Activated T-helper 1 cell treated with Interleukin-2 at 50 U/mL for 16 hours (primary cell): ENCODE results near the gene SIK2.

Source experiments
- DNase-seq: peaks from one replicate; pipeline ENCODE4 v3.0.0-alpha.2; 2020; ENCODE audit warnings: low read depth

SIK2 gene

DNA sequence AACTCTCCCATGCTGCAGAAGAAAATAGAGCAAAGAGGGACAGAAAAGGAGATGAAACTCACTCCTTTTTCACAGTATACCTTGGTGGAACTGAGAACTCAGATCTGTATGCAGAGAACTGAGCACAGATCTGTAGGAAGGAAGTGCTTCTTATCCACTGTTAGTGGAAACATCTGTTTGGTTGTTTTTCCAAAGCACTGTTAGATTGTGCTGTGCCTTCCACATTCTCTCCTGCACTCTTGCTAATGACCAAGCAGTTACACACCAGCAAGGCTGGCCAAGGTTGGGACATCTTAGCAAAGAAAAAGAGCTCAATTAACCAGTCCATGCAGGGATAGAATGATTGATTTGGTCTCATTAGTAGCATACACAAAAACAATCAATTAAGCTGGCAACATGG, 20.1 kb upstream of the SIK2 start:
- DNase-seq, result no peak

DNA sequence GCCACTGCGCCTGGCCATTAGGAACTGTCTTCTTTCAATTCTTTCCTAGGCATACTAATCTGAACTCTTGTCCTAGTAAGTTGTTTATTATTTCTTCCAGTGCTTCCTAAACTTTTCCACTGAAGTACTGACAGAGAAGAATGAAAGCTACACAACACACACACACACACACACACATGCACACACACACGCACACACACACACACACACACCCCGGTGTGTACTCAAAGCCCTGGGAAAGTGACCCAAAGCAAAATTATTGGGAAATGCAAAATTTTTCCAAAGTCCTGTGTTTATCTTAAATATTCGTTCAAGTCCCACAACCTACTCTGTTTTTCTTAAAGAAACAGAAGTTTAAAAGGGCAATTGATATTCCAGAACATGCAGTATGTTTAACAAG, 19.4 kb upstream of the SIK2 start:
- DNase-seq, result no peak

DNA sequence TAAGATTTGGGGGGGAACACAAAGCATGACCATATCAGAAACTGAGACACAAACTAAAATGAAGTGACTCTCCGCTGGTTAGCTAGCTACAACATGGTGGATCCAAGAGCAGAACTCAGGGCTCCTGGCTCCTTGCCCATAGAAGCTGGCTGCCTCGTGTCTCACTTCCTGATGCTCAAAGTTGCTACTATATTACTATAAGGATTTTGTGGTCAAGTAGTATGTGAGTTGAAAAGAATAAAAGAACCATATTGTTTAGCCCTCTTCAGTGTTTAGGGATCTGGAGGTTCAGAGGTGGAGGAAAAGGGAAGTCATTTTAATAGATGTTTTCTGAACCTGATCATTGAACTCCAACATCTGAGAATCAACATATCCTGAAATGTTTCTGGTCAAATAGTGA, 16.9 kb upstream of the SIK2 start:
- DNase-seq, result no peak

DNA sequence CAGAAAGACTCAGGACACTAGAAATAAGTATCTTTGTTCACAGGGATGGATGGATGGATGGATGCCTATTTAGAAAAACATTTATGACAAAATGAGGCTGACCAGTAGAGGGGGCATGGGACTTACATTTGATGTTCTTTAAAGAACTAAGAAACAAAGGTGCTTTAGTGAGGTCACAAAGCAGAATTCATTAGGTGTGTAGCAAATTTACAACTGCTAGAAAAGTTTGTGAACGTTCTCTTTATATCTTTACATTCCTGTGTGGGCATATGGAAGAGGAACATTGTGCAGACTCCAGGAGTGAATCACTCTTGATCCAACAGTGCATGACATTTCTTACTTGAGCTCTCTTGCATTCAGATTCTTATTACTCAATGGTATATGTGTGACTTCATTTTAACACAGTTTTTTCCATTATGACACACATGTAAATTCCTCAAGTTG, 15.8 kb upstream of the SIK2 start:
- no peak for DNase-seq

DNA sequence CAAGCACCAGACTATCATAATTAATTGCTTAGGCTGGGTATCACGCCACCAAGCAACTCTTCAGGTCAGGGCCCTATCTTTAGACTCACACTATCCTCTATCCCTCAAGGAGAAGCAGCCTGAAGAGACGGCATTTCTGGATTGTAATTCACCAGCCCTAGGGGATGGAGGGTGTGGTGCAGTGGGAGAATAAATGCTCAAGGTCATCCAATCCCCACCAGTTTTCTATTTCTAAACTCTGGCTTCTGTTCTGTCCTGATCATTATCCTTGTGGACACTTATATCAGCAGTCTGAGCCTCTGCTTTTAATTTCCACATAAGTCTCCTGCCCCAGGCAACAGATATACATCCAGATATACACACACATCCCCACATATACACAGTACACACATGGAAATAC, 13.1 kb upstream of the SIK2 start:
- DNase-seq, result no peak

DNA sequence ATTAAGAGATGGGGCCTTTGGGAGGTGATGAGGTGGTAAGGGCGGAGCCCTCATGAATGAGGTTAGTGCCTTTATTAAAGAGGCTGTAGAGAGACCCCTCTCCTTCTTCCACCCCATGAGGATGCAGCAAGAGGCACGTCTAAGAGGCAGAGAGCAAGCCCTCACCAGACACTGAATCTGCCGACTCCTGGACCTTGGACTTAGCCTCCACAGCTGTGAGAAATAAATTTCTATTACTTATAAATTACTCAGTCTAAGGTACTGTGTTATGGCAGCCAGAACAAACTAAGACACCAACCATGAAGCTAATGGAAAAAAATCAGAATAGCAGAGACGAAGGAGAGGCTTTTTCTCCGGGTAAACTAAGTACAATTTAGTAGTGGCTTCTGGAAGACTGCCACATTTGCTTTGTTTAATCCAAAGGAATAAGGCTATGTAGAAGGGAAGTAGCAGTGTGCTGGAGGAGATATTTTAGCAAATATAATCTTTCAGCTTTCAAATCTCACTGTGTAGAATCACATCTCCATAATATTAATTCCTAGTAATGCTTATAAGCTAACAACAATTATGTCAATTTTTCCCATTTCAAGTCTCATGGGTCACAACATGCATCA, 12.3 kb upstream of the SIK2 start:
- no peak for DNase-seq

DNA sequence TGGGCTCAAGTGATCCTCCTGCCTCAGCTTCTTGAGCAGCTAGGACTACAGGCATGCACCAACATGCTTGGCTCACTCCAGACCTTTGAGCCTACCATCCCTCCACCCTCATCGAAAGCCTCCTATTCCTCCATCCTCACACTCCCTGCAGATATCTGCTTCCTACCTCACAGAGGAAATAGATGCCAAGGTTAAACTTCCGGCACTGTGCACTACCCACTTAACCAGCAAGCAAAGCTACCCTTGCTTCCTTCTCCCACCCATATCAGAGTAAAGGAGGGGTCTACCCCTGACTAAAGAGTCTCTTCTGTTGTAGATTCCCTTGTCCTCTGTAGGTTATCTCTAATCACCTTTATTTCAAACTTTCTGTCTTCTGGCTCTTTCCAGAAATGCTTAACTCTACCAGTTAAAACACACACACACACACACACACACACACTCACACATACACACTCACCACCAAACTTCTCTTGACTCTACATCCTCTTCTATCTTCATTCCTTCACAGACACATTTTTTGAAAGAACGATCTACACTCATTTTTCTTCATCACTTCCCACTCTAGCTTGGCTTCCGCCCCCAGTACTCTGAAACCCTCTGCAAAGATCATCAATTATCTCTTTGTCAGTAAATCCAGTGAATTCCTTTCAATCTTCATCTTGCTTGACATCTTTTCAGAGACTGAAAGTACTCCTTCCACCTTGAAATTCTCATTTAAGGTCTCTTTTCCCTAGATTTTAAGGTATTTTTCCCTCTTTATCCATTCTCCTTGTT, 10.9 kb upstream of the SIK2 start:
- DNase-seq, result no peak

DNA sequence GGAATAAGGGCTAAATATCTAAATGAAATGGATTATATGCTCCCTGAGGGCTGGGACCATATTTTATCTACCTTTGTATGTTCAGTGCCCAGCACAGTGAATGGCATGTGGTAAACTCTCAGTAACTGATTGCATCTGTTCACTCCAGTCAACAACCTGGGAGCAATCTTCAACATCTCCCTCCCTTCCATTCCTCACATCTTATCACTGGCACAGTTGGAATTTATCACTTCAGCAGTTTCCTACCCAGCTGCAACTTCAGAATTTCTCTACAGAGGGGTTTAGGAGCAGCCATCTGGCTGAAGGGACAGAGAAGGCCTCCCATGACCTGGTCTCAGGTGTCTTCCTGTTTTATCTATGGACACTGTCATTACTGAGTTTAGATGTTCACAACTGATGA, 9.8 kb upstream of the SIK2 start:
- DNase-seq, result no peak

DNA sequence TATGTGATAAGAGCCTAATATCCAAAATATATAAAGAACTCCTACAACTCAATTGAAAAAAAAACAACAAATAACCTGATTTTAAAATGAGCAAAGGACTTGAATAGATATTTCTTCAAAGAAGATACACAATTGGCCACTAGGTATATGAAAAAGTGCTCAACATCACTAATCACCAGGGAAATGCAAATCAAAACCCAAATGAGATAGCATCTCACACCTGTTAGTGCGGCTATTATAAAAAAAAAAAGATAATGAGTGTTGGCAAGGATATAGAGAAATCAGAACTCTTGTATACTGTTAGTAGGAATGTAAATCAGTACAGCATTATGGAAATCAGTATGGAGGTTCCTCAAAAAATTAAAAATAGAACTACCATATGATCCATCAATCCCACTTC, 5.9 kb upstream of the SIK2 start:
- no peak for DNase-seq

DNA sequence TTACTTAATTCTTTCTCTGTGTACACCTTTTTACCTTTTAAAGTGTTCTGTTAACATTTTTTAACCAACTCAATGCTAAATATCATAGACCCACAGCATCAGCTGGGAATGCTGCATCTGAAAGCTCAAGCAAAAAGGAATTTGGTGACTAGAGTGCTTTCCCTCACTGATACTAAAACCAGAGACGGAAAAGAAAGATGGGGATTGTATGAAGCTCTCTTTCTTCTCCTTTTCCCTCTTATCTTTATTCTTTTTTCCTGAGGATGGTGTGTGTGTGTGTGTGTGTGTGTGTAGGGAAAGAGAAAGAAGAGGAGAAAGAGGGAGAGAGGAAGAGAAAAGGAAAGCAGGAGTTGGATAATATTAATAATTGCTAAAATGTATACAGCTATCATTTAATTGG, 4.1 kb upstream of the SIK2 start:
- DNase-seq, result no peak

DNA sequence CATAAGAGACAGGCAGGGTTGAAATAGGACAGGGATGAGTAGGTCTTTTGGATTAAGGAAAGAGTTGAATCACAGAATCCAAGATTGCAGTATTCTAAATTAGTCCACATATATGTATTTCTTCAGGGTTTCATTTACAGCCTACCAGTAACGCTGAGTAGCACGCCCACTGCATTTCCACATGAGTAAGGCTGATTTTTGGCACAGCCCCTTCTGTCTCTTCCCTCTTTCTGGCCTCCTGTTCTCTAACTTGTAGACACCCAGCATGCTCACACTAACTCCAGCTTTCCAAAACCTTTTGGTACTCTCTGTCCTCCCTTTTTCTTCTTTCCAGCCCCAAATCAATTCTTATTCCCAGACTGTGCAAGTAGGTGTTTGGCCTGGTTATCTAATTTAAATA, 3.7 kb upstream of the SIK2 start:
- DNase-seq, result no peak

DNA sequence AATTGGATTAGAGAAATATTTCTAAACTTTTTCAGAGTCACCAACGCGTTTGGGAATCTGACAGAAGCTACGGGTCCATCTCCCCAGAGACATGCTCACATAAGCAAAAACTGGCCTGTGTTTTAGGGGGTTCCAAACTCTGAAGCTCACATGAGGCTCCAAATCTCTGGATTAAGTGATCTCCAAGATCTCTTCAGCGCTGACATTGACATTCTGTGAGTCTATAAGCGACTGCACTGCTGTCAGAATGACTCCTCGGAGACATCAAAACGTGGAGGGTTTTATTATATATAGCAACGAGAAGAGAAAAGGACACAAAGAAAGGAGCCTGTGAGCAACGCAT, 642 bp upstream of the SIK2 start:
- no peak for DNase-seq

DNA sequence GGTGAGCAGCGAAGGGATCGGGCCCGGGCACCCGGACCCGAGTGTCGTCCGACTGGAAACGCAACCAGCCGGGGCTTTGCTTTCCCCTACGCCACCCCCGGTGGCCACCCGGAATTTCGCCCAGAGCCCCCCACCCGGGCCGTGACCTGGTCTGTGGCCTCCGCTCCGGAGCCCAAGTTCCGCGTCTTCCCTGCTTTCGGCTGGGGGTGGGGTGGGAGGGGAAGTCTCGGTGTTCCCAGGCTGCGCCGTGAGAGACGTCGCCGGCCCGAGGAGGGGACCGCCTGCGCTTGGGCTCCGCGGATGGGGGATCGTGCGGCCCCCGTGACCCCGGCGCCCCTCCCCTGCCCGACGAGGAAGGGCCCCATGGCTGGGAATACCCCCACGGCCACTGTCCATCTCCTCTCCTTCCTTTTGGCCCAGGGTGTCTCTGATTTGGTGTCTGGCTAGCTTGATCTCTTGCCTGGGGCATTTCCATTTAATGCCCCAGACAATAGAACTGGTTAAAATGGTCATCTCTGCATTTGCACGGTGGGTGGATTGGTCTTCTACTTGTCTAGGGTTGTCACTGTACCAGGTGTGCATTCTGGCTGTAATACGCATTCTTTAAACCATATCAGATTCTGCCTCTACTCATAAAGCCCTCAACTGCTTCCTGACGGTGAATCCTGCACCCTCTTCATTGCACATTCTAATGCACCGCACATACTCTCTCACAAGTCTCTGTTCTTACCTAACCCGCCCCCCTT, 789 bp downstream of the SIK2 start:
- DNase-seq, result no peak

DNA sequence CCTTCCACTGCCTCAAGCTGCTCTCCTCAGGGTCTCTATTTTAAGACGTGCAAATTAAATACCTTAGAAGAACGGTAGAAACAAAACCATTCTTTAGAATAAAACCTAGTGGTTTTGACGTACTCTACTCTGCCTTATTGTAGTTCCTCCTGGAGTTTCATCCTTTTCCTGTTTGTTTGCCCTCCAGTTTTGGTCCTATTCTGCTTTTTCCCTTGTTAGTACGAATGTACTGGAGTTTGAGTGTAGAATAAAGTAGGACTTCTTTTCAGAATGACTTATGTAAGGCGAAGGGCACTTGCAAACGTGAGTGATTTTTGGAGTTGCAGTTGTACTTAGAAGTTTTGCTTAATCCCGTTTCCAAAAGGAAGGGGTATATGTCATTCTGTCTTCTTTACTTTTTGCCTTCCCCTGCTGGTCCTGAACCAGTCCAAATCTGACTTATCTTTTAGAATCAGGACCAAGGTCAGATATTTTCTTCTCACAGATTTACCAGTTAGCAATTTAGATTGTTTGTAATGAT, 1.4 kb downstream of the SIK2 start:
- DNase-seq, result no peak

DNA sequence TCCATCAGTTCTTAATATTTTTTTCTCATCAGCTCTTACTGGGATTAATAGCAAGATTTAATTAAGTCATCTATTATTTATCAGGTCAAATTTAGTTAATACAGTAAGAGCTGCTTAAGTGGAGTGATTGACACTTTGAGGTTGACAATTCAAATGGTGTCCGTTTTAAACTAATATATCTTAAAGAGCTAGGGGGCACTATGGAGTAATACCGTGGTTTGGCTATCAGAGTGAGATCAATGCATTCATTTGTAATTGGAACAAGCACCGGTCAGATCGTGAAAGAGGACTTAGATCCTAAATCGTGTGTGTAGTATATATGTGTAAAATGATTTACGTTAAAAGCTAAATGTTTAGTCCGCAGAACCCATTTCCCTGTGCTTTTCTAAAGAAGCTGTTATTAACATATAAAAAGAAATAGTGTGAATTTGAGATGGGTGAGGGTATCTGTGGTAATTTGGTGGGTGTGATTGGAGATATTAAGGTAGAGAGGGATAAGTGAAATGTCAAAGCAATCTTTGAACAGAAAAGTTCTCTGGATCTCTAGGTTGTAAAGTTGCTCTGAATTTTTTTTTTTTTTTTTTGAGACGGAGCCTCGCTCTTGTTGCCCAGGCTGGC, 2.3 kb downstream of the SIK2 start:
- no peak for DNase-seq

DNA sequence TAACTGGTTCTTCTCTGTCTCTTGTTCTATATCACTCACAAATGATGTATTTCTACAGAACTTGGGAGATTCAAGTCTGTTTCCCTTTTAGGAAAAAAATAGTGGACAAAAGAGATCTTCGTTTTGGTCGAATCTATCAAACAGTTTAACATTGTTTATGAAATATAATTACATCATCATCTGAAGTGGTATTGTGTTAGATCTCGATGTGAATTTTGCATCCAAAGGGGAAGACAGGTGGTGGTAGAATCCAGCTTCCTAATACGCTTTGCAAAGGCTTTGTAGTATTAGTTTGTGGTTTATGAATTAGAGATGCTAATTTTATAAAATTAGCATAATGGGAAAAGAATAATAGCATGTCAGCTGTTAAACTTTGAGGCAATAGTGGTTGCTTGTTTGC, 3.4 kb downstream of the SIK2 start:
- no peak for DNase-seq

DNA sequence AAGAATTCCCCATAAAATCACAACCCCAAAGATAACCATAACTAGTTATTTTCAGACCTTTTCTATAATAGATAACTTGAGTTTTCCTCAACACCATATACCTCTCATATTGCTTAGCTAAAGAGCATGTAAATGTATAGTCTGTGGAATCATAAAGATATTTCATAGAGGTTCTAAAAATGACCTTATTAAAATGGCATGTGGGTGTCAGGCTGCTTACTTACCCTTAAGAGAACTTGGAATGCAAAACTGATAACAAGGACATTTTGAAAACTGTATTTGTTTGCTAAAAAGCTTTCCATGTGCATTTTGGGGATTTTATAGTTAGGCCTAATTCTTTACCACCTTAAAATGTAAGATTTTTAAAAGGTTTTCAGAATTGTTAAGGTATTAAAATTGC, 4.7 kb downstream of the SIK2 start:
- DNase-seq, result no peak

DNA sequence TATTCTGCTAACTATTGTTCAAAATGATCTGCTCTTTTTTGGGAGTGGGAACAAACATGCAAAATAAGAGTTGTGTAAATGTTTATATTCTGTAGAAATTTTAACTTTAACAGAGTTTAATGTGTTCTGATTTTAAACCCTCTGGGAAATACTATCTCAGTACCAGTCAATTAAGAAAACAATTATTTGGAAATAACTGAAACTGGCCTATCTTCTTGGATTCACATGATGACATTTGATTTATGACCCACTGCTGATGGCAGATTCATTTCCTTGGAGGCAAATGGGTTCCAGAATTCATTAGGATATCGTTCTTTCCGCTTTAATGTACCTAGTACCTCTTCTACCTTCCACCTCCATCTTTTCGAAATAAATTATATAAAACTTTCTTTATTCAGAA, 5.5 kb downstream of the SIK2 start:
- no peak for DNase-seq

DNA sequence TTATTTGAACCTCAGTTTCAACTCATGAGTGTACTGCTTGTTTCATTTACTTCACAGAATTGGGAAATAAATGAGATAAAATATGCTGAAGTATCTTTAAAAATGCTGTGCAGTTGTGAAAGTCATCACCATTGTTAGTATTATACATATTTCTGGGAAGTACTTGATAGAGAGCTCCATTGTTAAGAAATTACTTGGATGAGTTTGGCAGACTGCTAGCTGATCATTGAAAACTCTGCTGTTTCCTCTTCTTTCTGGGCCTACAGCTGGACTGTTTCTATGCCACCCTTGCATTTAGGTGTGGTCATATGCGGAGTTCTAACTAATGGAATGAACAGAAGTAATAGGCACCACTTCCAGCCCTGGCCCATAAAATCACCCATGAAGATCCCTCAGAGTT, 10.0 kb downstream of the SIK2 start:
- DNase-seq, result no peak

DNA sequence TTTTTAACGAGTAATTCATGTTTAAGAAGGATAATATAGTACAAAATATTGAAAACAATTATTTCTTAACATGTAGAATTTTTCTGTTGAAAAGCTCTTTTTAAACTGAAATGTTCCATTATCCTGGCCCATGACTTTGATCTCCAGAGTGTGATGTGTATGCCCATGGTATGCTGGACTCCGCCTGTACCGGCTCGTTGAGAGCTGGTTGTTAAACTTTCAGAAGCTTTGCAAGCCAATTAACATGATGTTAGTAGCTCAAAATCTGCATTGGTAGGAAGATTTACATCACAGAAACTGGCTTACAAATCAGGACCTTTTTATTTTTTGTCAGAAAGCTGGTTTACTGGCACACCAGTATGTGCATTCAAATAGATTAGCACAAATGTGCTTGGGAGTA, 15.0 kb downstream of the SIK2 start:
- no peak for DNase-seq

DNA sequence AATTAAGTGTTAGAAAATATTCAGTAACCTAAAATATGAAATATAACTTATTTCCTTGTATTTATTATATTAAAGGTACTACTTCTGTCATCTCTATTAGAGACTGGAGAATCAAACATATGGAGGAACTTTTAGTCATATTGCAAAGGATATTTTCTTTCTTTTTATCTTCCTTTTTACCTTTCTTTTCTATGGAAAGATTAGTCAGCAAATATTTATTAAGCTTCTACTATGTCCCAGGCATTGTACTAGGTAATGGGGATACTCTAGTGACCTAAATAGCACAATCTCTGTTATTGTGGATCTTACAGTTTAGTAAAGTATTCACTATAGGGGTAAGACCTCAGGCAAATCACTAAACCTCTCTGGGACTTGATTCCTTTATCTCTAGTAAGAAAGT, 18.3 kb downstream of the SIK2 start:
- DNase-seq, result no peak

DNA sequence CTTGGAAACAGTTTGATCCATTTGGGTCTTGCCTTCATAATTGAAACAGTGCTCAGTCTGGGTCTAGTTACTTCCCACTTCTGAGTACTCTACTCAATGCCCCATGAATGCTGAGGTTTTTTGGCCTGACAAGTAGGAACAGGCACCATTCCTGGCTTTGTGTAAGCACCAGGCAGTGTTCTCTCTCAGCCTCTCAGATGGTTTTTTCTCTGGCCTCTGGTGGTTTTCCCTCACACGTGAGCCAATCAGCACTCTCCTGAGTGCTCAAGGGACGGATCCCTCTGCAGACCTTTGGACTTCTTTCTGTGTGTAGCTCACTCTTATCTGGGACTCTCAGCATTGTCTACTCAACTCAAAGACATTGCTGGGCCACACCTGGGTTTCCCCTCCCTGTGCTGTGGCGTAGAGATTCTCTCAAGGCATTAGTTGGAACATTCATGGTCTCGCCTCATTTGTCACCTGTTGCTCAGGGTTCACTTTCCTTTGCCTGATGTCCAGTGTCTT, 21.3 kb downstream of the SIK2 start:
- no peak for DNase-seq

DNA sequence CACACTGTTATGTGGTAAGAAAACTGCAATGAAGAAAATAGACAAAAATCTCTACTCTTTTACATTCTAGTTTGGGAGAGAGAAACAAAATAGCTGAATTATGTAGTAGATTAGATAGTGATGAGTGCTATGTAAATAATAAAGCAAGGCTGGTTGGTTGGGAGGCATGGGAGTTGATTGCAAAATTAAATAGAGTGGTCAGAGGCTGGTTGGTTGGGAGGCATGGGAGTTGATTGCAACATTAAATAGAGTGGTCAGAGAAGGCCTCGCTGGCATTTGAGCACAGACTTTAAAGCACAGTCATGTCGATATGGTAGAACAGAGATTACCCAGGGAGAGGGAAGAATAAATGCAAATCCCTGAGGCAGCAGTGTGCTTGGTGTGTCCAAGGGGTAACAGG, 22.4 kb downstream of the SIK2 start:
- DNase-seq, result no peak
